H9 (cell line): ENCODE results near the gene MCF2L2. TPM values are rescaled to one million over a fixed set of nuclear protein-coding genes. Genes with fewer than 3 reads are reported as not detected.

Experiments used
- DNase-seq: peaks from one replicate; pipeline ENCODE4 v3.0.0-alpha.2; 2017
- H2AFZ ChIP-seq: one replicate; pipeline ENCODE4 v1.6.1; 2013; ENCODE audit warnings: mild to moderate bottlenecking, low read length, control low read depth, moderate library complexity
- H2AK5ac ChIP-seq: 2 replicates; pipeline ENCODE4 v1.6.1; 2013; ENCODE audit warnings: low read length, control low read depth, mixed read lengths; ENCODE audit not compliant: insufficient read length
- H2BK120ac ChIP-seq: one replicate; pipeline ENCODE4 v1.6.1; 2013; ENCODE audit warnings: low read depth, mild to moderate bottlenecking, low read length, control low read depth, inconsistent platforms; ENCODE audit not compliant: poor library complexity, severe bottlenecking
- H2BK12ac ChIP-seq: 2 replicates; pipeline ENCODE4 v1.6.1; 2013; ENCODE audit warnings: low read length, control low read depth, mixed read lengths, low read depth; ENCODE audit not compliant: insufficient read length
- H2BK15ac ChIP-seq: 2 replicates; pipeline ENCODE4 v1.6.1; 2013; ENCODE audit warnings: low read depth, low read length, control low read depth
- H2BK20ac ChIP-seq: one replicate; pipeline ENCODE4 v1.6.1; 2013; ENCODE audit warnings: low read depth, mild to moderate bottlenecking, low read length, control low read depth, inconsistent platforms; ENCODE audit not compliant: poor library complexity, severe bottlenecking
- H2BK5ac ChIP-seq: 2 replicates; pipeline ENCODE4 v1.6.1; 2013; ENCODE audit warnings: low read length, control low read depth, mixed read lengths; ENCODE audit not compliant: insufficient read length
- H3K14ac ChIP-seq: 2 replicates; pipeline ENCODE4 v1.6.1; 2013; ENCODE audit warnings: low read length, control low read depth; ENCODE audit not compliant: insufficient read depth
- H3K18ac ChIP-seq: 2 replicates; pipeline ENCODE4 v1.6.1; 2013; ENCODE audit warnings: low read depth, mild to moderate bottlenecking, mixed read lengths, low read length, control low read depth; ENCODE audit not compliant: insufficient read length
- H3K23ac ChIP-seq: 2 replicates; pipeline ENCODE4 v1.6.1; 2013; ENCODE audit warnings: low read length, control low read depth, mixed read lengths, low read depth; ENCODE audit not compliant: insufficient read length
- H3K23me2 ChIP-seq: 2 replicates; pipeline ENCODE4 v1.6.1; 2013; ENCODE audit warnings: low read depth, mild to moderate bottlenecking, mixed read lengths, low read length, control low read depth; ENCODE audit not compliant: insufficient read length, poor library complexity, severe bottlenecking
- H3K27ac ChIP-seq: 2 replicates; pipeline ENCODE4 v1.5.1; 2013; ENCODE audit warnings: low read length, control low read depth, mixed read lengths, low read depth; ENCODE audit not compliant: insufficient read length
- H3K27me3 ChIP-seq: 2 replicates; pipeline ENCODE4 v1.6.1; 2013; ENCODE audit warnings: low read length, control low read depth, inconsistent platforms; ENCODE audit not compliant: insufficient read depth
- H3K4ac ChIP-seq: 2 replicates; pipeline ENCODE4 v1.6.1; 2013; ENCODE audit warnings: low read depth, mild to moderate bottlenecking, control low read depth, inconsistent platforms, low read length, moderate library complexity
- H3K4me1 ChIP-seq: 2 replicates; pipeline ENCODE4 v1.6.1; 2013; ENCODE audit warnings: low read length, control low read depth, inconsistent platforms; ENCODE audit not compliant: insufficient read depth
- H3K4me2 ChIP-seq: 2 replicates; pipeline ENCODE4 v1.6.1; 2013; ENCODE audit warnings: low read length, control low read depth, mixed read lengths; ENCODE audit not compliant: insufficient read length, insufficient read depth
- H3K56ac ChIP-seq: 2 replicates; pipeline ENCODE4 v1.6.1; 2013; ENCODE audit warnings: low read depth, mild to moderate bottlenecking, mixed read lengths, low read length, control low read depth; ENCODE audit not compliant: insufficient read length
- H3K79me1 ChIP-seq: 2 replicates; pipeline ENCODE4 v1.6.1; 2013; ENCODE audit warnings: low read depth, mild to moderate bottlenecking, moderate library complexity, low read length, control low read depth, inconsistent platforms; ENCODE audit not compliant: insufficient read depth, poor library complexity, severe bottlenecking
- H3K79me2 ChIP-seq: 2 replicates; pipeline ENCODE4 v1.6.1; 2013; ENCODE audit warnings: low read length, control low read depth, inconsistent platforms; ENCODE audit not compliant: insufficient read depth
- H3K9ac ChIP-seq: 2 replicates; pipeline ENCODE4 v1.6.1; 2013; ENCODE audit warnings: low read length, control low read depth, mixed read lengths; ENCODE audit not compliant: insufficient read length; ENCODE audit errors: extremely low read depth
- H3K9me3 ChIP-seq: one replicate; pipeline ENCODE4 v1.6.1; 2013; ENCODE audit warnings: low read depth, low read length, inconsistent platforms; ENCODE audit not compliant: control insufficient read depth
- H3T11ph ChIP-seq: one replicate; pipeline ENCODE4 v1.6.1; 2013; ENCODE audit warnings: mild to moderate bottlenecking, low read length, control low read depth, inconsistent platforms
- H4K20me1 ChIP-seq: one replicate; pipeline ENCODE4 v1.6.1; 2013; ENCODE audit not compliant: control insufficient read depth, insufficient read length, insufficient read depth
- H4K5ac ChIP-seq: 2 replicates; pipeline ENCODE4 v1.6.1; 2013; ENCODE audit warnings: low read depth, mild to moderate bottlenecking, mixed read lengths, low read length, control low read depth; ENCODE audit not compliant: insufficient read length
- H4K8ac ChIP-seq: replicated peaks from 2 replicates; pipeline ENCODE4 v1.6.1; 2013; ENCODE audit warnings: low read length, control low read depth, mixed read lengths, low read depth; ENCODE audit not compliant: insufficient read length
- H4K91ac ChIP-seq: 2 replicates; pipeline ENCODE4 v1.6.1; 2013; ENCODE audit warnings: low read depth, mild to moderate bottlenecking, moderate library complexity, mixed read lengths, low read length, control low read depth; ENCODE audit not compliant: insufficient read length
- H3K27ac Mint-ChIP-seq, 3 experiments: 2 replicates in 2 of 3; 3 replicates in 1 of 3; pipeline ENCODE4 v1.8.0; 2020 to 2021; ENCODE audit warnings: mixed read lengths in 3 of 3, mild to moderate bottlenecking in 1 of 3, moderate library complexity in 1 of 3
- H3K27me3 Mint-ChIP-seq: 2 replicates; pipeline ENCODE4 v1.8.0; 2021; ENCODE audit warnings: low read depth, mild to moderate bottlenecking, moderate library complexity, mixed read lengths
- H3K36me3 Mint-ChIP-seq, 3 experiments: 2 replicates in 2 of 3; 3 replicates in 1 of 3; pipeline ENCODE4 v1.8.0; 2020 to 2021; ENCODE audit warnings: low read depth in 3 of 3, mixed read lengths in 3 of 3; ENCODE audit not compliant: insufficient read depth in 1 of 3
- H3K4me1 Mint-ChIP-seq, 2 experiments: 2 replicates each; pipeline ENCODE4 v1.8.0; 2020; ENCODE audit warnings: mixed read lengths in 2 of 2
- H3K4me3 Mint-ChIP-seq, 2 experiments: 2 replicates in 1 of 2; 3 replicates in 1 of 2; pipeline ENCODE4 v1.8.0; 2020 to 2021; ENCODE audit warnings: mild to moderate bottlenecking in 2 of 2, mixed read lengths in 2 of 2, moderate library complexity in 1 of 2
- H3K9me3 Mint-ChIP-seq, 2 experiments: 2 replicates in 1 of 2; 3 replicates in 1 of 2; pipeline ENCODE4 v1.8.0; 2020; ENCODE audit warnings: mild to moderate bottlenecking in 2 of 2, mixed read lengths in 2 of 2, moderate library complexity in 1 of 2
- WGBS: extraction: QIAGEN DNeasy Blood & Tissue Kit; methylation state at CpG from one replicate; pipeline ENCODE4 v1.1.7; 2013; ENCODE audit warnings: missing lambda C conversion rate, low lambda C conversion rate, mixed read lengths; ENCODE audit not compliant: insufficient read length; ENCODE audit errors: extremely low coverage; 5-methylcytosine and 5-hydroxymethylcytosine counted together
- total RNA-seq: library from RNA; stranded (reverse); gene quantifications from 2 replicates; pipeline ENCODE4 v1.2.1, GENCODE V29; 2021
- TF ChIP-seq, protein P1 (sequence below): fragments of 200-600 bp; sonication (generic); conservative IDR thresholded peaks from 3 replicates; pipeline ENCODE4 v1.8.0; 2021; ENCODE audit warnings: antibody characterized with exemption, mild to moderate bottlenecking

The MCF2L2 gene
- total RNA-seq, 1 experiment from 2014 or later = 6.4 TPM

- Histone ChIP-seq H4K8ac (no peak overlapping the region), H3K4me1 (no peaks in the 10 kb centered on the region; the same call in 1 of the 2 replicates), H3K27ac (no peak overlapping the region), H2AFZ (no peak overlapping the region), H3K9me3 (no peaks in the 10 kb centered on the region), H3K9ac (no peak overlapping the region), H4K5ac (no peak overlapping the region), H3K56ac (no peak overlapping the region), H3K23me2 (no peaks in the 10 kb centered on the region), H3K27me3 (no peaks in the 10 kb centered on the region), H2BK5ac (no peak overlapping the region), H2BK12ac (no peak overlapping the region), H3K18ac (no peak overlapping the region), H2BK15ac (no peak overlapping the region), H3K79me2 (no peaks in the 10 kb centered on the region), H3K4ac (no peak overlapping the region), H3T11ph (no peak overlapping the region), H3K4me2 (no peak overlapping the region), H4K20me1 (no peaks in the 10 kb centered on the region), H2BK20ac (no peak overlapping the region), H3K23ac (no peak overlapping the region), H2BK120ac (no peak overlapping the region), H4K91ac (no peak overlapping the region), H3K14ac (no peak overlapping the region; the same call in 1 of the 2 replicates), H3K79me1 (no peaks in the 10 kb centered on the region), H2AK5ac (no peak overlapping the region)
- Mint-ChIP-seq H3K9me3 (no peaks in the 10 kb centered on the region), H3K4me3 (no peak overlapping the region), H3K4me1 (peaks cover 7% of the 10 kb centered on the region in 2 experiments), H3K27ac (peak overlapping the region in 1 of 3 experiments; percentile 49; a peak in 1 of 7 replicates), H3K27me3 (no peaks in the 10 kb centered on the region), H3K36me3 (peaks cover 0 to 4% (median 2%) of the 10 kb centered on the region in 3 experiments; a peak in 3 of 7 replicates)
- no CpG with 5 or more reads among the region's 10 CpGs for WGBS
- DNase-seq = peak; percentile 49
- TF ChIP-seq, protein P1, sequence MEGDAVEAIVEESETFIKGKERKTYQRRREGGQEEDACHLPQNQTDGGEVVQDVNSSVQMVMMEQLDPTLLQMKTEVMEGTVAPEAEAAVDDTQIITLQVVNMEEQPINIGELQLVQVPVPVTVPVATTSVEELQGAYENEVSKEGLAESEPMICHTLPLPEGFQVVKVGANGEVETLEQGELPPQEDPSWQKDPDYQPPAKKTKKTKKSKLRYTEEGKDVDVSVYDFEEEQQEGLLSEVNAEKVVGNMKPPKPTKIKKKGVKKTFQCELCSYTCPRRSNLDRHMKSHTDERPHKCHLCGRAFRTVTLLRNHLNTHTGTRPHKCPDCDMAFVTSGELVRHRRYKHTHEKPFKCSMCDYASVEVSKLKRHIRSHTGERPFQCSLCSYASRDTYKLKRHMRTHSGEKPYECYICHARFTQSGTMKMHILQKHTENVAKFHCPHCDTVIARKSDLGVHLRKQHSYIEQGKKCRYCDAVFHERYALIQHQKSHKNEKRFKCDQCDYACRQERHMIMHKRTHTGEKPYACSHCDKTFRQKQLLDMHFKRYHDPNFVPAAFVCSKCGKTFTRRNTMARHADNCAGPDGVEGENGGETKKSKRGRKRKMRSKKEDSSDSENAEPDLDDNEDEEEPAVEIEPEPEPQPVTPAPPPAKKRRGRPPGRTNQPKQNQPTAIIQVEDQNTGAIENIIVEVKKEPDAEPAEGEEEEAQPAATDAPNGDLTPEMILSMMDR = no peak
Measured at GRCh38 chr3:183285828-183286457, 142.5 kb downstream of the MCF2L2 start.
